ENCODE results near the gene PYY. TPM values are rescaled to one million over a fixed set of nuclear protein-coding genes. Genes with fewer than 3 reads are reported as not detected.
"Not testable (repeated sequence)": the region's sequence is repeated elsewhere in the genome, so short reads cannot be mapped to it uniquely, and the experiment has no call there.

The PYY gene
- total RNA-seq, 1 experiment from 2014 or later = not detected

DNA sequence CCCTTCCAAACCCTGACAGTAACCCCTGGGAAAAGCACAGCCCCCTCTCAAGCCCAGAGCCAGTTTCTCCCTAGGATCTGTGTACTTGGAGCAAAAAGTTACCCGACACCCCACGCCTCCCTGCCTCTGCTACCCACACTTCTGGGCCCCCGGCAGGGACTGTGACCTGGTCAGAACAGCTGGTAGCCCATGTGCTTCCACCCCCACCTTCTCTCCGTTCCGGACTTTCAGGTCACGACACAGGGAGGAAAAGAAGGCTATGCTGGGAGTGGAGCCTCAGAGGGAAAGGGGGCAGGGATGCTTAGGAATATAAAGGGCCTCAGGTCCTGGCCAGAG, 17.8 kb downstream of the PYY start:
- Histone ChIP-seq H3K36me3 (no peaks in the 10 kb centered on the region), H3K9me3 (no peaks in the 10 kb centered on the region), H3K4me3 (no peak overlapping the region), H3K27me3 (0 out of 2 replicates have a peak, but pooled peaks cover 3% of the 10 kb centered on the region)
- DNase-seq = no peak

DNA sequence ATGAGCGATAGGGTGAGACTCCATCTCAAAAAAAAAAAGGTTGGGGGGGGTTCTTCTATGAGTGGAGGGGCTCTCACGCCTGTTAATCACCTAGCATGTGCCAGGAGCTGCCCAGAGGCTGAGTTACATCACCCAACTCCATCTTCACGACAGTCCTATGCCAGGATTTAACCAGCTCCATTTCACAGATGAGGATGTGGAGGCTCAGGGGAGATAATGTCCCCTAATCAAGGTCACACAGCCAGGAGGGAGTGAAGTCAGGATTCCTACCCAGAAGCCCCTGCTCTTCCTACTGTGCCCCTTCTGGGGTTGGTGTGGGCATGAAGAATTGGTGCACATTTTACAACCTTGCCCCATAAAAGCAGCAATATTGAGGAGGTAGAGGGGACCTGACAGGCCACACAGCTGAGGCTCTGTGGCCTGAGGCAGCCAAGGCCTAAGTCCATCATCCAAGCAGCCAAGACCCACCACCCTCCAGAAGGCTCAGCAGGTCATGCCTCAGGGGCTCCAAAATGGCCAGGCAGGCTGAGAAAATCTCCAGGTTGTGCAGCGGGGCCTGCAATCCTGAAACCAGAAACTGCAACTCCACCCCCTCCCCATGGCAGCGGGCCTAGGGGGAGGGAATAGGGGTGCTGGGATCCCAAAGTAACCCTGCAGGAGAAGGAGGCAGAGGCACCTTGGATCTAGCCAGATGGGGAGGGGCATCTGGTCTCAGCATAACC, 18.4 kb downstream of the PYY start:
- Histone ChIP-seq H3K9me3 (no peaks in the 10 kb centered on the region), H3K4me3 (no peak overlapping the region), H3K36me3 (no peaks in the 10 kb centered on the region), H3K27me3 (0 out of 2 replicates have a peak, but pooled peaks cover 3% of the 10 kb centered on the region)
- no peak for DNase-seq

DNA sequence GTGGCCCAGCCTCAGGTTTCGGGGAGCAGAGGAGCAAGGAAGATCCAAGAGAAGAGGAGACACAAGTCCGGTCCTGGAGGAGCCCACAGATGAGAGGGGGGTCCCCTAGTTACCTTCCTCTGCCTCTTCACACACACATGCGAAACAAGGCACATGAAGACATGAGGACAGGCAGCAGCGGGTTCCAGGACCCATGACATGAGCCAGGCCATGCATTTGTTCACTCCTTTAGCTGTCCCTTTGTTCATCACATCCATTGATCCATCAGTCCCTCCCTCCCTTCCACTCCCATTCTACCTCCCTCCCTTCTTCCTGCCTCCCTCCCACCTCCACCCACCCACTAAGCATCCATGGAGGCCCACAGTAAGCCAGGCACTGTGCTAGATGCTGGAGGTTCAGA, 20.8 kb downstream of the PYY start:
- H3K27me3 ChIP-seq = peaks cover 4% of the 10 kb centered on the region; the same call in 1 of the 2 replicates
- H3K36me3 ChIP-seq = no peaks in the 10 kb centered on the region
- H3K9me3 ChIP-seq = no peaks in the 10 kb centered on the region
- DNase-seq = no peak
- no peak overlapping the region for H3K4me3 ChIP-seq

DNA sequence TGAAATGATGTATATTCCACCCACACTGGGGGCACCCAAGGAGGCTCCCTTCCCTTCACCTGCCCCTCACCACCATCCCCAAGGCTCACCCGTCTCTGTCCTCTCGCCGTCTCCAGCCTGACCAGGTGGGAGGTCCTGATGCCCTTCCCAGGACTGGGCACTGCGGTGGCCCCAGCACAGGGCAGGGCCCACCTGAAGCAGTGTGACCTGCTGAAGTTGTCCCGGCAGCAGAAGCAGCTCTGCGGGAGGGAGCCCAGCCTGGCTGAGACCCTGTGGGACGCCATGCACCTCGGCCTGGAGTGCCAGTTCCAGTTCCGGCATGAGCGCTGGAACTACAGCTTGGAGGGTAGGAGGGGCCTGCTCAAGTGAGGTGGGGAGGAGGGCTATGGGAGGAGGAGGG, 21.4 kb downstream of the PYY start:
- Histone ChIP-seq H3K27me3 (peaks cover 2% of the 10 kb centered on the region; the same call in 1 of the 2 replicates), H3K9me3 (no peaks in the 10 kb centered on the region), H3K36me3 (no peaks in the 10 kb centered on the region), H3K4me3 (no peak overlapping the region)
- no peak for DNase-seq

DNA sequence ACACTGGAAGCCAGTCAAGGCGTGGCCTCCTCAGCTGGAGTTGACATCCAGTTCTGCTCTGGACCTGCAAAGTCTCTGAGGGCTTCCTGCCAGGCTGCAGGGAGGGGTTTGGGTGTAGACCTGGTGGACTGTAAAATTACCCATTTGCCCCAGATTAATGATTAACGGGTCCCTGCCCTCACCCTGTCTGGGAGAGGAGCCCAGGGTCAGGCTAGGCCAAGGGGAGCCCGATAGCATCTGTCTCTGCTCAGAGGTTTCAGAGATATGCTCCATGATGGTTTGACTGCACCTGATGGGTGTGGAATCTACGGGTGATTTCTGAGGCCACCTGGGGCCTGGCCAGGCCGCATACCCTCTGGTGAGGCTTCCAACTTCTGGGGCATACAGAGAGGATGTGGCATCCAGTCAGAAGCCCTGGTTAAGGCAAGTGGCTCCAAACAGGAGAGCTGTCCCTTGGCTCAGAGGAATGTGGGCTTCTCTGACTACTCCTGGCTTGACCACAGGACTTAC, 22.6 kb downstream of the PYY start:
- DNase-seq = no peak
- Histone ChIP-seq H3K27me3 (peaks cover 13% of the 10 kb centered on the region; the same call in 1 of the 2 replicates), H3K9me3 (no peaks in the 10 kb centered on the region), H3K4me3 (no peak overlapping the region), H3K36me3 (no peaks in the 10 kb centered on the region)

DNA sequence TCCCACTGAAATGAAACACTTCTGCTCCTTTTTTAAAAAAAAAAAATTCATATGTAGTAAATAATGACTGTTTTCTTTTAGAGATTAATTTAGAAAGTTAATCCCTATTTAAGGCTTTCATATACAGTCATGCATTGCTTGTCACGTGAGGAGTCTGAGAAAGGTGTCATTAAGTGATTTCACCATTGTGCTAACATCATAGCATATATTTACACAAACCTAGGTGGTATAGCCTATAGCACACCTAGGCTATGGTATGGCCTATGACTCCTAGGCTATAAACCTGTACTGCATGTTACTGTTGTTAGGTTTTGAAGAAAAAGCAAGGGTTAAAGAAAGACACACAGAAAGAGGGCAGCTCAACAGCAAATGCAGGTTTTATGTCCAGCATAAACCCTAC, 25.1 kb downstream of the PYY start:
- peaks cover 23% of the 10 kb centered on the region; the same call in 1 of the 2 replicates for H3K27me3 ChIP-seq
- no peaks in the 10 kb centered on the region for H3K9me3 ChIP-seq
- H3K36me3 ChIP-seq = no peaks in the 10 kb centered on the region
- H3K4me3 ChIP-seq = no peak overlapping the region
- no peak for DNase-seq

DNA sequence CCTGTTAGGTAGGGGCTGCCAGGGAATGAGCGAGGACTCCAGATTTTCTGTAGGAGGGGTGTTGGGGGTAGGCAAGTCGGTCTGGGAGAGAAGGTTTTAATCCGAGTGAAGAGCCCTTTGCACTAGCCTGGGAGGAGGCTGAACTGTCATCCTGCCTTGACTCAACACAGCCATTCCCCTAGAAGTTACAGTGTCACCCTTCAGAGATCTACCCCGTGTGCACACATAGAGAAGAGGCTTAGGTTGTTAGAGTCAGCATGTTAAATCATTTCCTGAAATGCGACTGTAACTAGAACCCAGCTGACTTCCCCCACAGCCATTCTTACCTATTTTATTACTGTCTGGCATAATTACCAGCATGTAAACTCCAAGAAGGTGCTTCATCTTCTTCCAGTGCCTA, 25.8 kb downstream of the PYY start:
- peaks cover 23% of the 10 kb centered on the region; the same call in 1 of the 2 replicates for H3K27me3 ChIP-seq
- not testable (repeated sequence) for H3K9me3 ChIP-seq, H3K4me3 ChIP-seq, DNase-seq, H3K36me3 ChIP-seq

DNA sequence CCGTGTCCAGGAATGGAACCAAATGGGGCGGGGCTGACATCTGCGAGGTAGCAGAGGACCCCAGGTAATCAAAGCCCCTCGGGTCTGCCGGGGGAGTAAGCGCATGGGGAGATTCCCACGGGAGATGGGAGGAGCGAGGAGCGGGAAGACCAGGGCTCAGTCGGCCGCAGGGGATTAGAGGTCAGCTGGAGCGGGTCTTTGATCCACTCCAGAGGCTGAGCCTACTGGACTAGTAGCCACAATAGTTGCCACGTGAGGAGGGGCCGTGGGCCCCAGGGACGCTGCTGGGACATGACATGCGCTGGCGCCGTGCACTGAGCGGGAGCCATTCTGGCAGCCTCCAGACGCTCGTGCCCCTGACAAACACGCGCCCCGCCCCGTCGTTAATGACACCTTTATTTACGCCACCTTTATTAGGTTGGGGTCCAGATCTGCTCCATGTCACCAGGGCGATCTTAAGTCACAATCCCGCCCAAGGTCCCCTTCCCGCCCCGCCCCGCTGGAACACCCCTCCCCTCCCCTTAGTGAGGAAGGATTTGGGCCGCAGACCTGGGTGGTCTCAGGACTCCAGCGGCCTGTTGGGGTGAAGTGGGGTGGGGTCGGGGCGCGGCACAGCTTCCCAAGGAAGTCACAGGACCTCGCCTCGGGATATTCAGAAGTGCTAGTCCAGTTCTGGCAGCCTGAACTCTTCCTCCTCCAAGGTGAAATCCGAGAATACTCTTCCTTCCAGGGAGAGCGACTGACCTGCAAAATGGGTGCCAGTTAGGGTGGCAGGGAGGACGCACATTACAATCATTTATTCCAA, 26.5 kb downstream of the PYY start:
- H3K27me3 ChIP-seq = peaks cover 23% of the 10 kb centered on the region; the same call in 1 of the 2 replicates
- no peaks in the 10 kb centered on the region for H3K36me3 ChIP-seq
- H3K9me3 ChIP-seq = no peaks in the 10 kb centered on the region
- H3K4me3 ChIP-seq = no peak overlapping the region
- DNase-seq = no peak

DNA sequence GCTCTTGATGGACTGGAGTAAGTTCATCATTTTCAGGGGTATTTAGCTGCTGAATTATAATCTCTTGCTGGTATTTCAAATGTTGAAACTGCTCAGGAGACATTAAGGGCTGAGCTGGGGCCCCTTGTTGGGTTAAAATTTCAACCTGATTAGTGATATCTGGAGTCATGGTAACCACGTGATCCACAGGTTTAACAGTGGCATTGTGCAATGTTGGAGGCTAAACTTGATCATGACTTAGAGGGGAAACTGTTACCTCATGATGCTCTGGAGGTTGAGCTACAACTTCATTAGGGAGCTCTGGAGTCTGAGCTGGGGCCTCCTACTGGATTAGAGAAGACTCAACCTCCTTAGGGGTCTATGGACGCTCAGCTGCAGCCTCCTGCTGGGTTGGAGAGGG, 29.2 kb downstream of the PYY start:
- Histone ChIP-seq H3K27me3 (peaks cover 23% of the 10 kb centered on the region; the same call in 1 of the 2 replicates), H3K36me3 (no peaks in the 10 kb centered on the region), H3K4me3 (no peak overlapping the region), H3K9me3 (no peaks in the 10 kb centered on the region)
- no peak for DNase-seq

DNA sequence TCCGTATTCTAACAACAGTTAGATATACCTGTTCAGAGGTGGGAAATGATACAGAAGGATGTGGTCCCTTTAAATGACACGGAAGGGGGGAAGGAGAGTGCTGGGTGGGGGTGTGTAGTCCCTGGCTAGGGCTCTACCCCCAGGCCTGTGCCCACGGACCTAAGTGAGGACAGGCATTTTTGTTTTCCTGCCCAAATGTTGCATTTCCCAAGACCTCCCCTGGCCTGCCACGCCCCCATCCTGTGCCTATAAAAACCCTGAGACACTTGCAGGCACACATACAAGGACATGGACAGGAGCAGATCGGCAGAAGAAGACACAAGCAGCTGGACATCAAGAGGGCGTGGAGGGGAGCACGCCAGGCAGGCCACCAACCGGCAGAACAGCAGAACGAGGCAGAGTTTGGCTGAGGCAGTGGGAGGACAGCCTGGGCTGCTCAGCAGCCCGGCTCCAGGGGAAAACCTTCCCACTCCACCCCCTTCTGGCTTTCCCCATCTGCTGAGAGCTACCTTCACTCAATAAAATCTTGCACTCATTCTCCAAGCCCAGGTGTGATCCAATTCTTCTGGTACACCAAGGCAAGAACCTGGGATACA, 33.1 kb downstream of the PYY start:
- H3K36me3 ChIP-seq = no peaks in the 10 kb centered on the region
- no peak for DNase-seq
- no peaks in the 10 kb centered on the region for H3K9me3 ChIP-seq
- no peak overlapping the region for H3K4me3 ChIP-seq
- H3K27me3 ChIP-seq = peaks cover 6% of the 10 kb centered on the region; the same call in 1 of the 2 replicates

DNA sequence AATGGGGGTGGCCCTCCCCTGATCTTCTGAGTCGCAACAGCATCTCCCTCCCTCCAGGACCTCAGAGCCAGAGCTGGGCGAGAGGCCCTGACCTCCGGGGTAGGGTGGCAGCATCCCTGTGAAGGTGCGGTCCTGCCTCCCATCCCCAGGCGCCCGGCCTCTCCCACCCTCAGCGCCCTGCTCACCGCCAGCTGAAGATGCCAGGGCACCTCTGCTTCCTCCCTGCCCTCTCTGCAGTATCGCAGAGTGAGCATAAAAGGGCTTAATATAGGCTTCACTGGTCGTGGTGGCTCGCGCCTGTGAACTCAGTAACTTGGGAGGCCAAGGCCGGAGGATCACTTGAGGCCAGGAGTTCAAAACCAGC, 35.7 kb downstream of the PYY start:
- Histone ChIP-seq H3K27me3 (no peaks in the 10 kb centered on the region; the same call in 1 of the 2 replicates), H3K36me3 (no peaks in the 10 kb centered on the region), H3K9me3 (no peaks in the 10 kb centered on the region), H3K4me3 (no peak overlapping the region)
- DNase-seq = no peak

DNA sequence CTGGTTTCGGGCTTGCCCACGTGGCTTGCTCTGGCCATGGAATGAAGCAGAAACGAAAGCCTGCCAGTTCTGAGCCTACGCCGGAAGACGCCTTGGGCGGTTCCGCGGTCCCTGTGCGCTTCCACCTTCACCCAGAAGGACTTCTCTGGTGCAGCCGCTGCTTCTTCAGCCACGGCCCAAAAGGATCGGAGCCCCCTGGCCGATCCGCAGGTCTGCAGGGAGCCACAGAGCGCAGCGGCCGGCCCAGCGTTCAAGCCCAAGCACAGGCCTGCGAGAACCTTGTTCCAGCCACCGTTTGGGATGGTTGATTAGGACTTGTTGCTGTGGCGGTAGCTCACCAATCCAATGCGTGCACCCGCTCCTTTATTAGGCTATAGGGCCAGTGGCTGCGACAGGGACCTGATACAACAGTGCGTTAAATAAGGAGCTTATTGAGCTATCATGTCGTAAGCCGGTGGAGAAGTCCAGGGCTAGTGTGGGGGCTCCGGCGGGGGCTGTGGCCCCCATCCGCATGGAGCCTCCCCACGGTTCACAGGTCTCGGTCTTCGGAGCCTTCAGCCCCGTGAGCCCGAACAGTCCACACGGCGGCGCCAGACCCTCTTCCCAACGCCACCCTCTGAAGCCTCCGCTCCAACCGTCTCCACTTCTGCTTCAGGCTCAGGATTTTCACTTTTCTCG, 36.3 kb downstream of the PYY start:
- H3K9me3 ChIP-seq = no peaks in the 10 kb centered on the region
- H3K27me3 ChIP-seq = no peaks in the 10 kb centered on the region; the same call in 1 of the 2 replicates
- no peak for DNase-seq
- no peaks in the 10 kb centered on the region for H3K36me3 ChIP-seq
- no peak overlapping the region for H3K4me3 ChIP-seq

DNA sequence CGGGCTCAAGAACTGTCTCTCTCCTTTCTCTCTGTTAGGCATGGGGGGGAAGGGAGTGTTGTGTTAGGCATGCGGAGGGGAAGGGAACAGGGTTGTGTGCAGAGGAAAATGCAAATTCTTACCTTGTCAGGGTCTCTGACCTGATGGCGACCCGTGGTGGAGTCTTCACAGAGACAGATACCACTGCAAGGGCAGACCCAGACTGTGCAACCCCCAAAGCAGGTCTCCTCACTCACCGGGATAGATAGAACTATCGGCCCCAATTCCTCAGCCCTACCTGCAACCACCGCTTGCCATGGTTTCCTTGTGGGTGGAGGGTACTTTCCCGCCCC, 36.8 kb downstream of the PYY start:
- Histone ChIP-seq H3K36me3 (no peaks in the 10 kb centered on the region), H3K4me3 (no peak overlapping the region), H3K27me3 (no peaks in the 10 kb centered on the region; the same call in 1 of the 2 replicates), H3K9me3 (no peaks in the 10 kb centered on the region)
- DNase-seq = no peak

DNA sequence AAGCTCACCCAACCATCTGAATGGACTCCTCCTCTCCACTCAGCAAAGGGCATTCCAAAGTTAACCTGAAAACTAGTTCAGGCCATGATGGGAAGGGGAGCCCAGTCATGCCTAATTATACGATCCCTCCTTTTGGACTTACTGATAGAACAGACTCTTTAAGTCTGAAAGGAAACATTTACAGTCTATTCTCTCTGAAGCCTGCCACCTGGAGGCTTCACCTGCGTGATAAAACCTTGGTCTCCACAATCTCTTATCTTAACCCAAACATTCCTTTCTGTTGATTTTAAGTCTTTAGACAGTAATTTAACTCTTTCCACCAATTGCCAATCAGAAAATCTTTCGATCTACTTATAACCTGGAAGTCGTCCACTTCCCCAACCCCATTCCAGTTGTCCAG, 37.4 kb downstream of the PYY start:
- no peak overlapping the region for H3K4me3 ChIP-seq
- no peaks in the 10 kb centered on the region; the same call in 1 of the 2 replicates for H3K27me3 ChIP-seq

DNA sequence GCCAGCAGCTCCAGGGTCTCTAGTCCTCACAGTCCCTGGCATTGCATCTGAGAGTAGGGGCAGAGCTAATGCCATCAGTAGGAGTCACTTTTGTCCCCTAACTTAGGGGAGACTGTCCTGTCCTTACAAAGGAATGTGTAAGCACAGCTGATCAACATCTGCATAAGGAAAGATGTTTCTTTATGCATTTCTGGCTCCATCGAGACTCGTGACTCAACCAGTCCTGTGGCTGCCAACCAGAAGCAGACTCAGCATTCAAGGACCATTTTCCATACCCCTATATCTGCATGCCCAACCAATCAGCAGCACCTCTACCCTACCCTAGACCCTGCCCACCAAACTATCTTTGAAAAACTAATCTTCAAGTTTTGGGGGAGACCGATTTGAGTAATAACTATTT, 38.2 kb downstream of the PYY start:
- H3K27me3 ChIP-seq = no peaks in the 10 kb centered on the region; the same call in 1 of the 2 replicates
- peak; percentile 42 for DNase-seq

More for the DNA sequence above, 37.4 kb downstream of the PYY start:
- Histone ChIP-seq H3K9me3 (no peaks in the 10 kb centered on the region), H3K36me3 (no peaks in the 10 kb centered on the region)
- DNase-seq = no peak

DNA sequence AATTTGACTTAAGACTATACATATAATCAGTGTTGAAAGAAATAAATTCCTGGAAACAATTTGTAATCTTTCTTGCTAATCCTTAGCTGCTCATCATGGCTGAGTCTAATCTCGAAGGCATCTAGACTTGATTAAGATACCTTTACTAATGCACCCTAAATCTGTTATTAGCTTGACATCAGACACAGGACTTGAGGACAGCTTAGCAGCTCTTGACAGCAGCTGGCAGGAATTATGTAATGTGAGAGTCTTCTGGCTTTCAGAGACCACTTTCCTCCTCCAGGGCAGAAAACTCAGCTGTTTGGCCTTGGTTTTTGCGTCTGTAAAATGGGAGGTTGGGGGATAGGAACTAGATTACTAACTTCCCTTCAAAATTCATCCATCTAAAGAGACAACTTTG, 39.3 kb downstream of the PYY start:
- H3K9me3 ChIP-seq = no peaks in the 10 kb centered on the region
- no peak for DNase-seq
- no peak overlapping the region for H3K4me3 ChIP-seq
- H3K36me3 ChIP-seq = no peaks in the 10 kb centered on the region
- H3K27me3 ChIP-seq = no peaks in the 10 kb centered on the region; the same call in 1 of the 2 replicates

More for the DNA sequence above, 38.2 kb downstream of the PYY start:
- Histone ChIP-seq H3K9me3 (no peaks in the 10 kb centered on the region), H3K36me3 (no peaks in the 10 kb centered on the region), H3K4me3 (no peak overlapping the region)

DNA sequence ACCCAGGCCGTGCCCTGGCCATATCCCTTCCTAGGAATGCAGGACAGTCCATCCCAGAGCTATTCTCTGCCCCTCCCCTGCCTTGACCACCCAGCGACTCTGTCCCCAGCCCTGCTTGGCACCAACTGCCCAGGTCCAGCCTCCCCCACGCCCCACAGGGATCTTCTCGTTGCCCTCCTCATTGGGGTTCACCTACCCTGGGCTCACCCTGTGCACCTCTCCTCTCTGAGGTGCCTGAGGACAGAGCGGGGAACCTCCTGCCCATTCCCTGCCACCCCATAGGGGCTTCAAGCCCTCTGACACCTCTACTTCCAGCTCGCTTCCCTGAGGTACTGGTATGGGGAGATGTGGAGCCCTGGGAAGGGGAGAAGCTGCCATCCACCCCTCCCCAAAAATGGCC, 40.2 kb downstream of the PYY start:
- Histone ChIP-seq H3K4me3 (no peak overlapping the region), H3K27me3 (no peaks in the 10 kb centered on the region; the same call in 1 of the 2 replicates), H3K9me3 (no peaks in the 10 kb centered on the region), H3K36me3 (no peaks in the 10 kb centered on the region)
- no peak for DNase-seq

Data from MG63 (cell line).